GM10266 (cell line): ENCODE data around the gene SLC35F5.
"Not testable (repeated sequence)": the region's sequence is repeated elsewhere in the genome, so short reads cannot be mapped to it uniquely, and the experiment has no call there.

ENCODE experiments used
- DNase-seq: peaks from one replicate; pipeline ENCODE4 v3.0.0; 2012; ENCODE audit errors: extremely low spot score
- TF ChIP-seq, protein P1 (sequence below): IDR thresholded peaks from 2 replicates; pipeline ENCODE4 v1.5.1; 2012; ENCODE audit warnings: mild to moderate bottlenecking, low read depth; ENCODE audit not compliant: control insufficient read depth, insufficient read depth; ENCODE audit errors: missing control alignments

SLC35F5 gene

DNA sequence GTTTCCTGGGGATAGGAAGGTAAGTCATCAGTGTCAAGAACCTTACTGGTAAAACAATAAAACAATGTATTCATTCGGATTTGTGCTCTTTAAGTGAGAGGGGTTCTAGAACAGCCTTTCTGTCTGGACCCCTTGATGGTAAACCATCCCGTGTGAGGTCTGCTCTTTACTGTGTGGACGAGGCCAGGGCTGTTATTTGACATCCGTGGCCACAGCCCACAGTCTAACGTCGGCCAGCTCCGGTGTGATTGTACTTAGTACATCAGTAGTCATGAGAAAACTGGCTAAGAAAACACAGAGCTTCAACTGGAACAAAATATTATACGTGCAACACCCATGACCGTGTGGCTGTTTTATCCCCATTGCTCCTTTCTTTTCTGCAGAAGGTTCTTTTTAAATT lies 62.0 kb downstream of the SLC35F5 start:
- TF ChIP-seq, protein P1, sequence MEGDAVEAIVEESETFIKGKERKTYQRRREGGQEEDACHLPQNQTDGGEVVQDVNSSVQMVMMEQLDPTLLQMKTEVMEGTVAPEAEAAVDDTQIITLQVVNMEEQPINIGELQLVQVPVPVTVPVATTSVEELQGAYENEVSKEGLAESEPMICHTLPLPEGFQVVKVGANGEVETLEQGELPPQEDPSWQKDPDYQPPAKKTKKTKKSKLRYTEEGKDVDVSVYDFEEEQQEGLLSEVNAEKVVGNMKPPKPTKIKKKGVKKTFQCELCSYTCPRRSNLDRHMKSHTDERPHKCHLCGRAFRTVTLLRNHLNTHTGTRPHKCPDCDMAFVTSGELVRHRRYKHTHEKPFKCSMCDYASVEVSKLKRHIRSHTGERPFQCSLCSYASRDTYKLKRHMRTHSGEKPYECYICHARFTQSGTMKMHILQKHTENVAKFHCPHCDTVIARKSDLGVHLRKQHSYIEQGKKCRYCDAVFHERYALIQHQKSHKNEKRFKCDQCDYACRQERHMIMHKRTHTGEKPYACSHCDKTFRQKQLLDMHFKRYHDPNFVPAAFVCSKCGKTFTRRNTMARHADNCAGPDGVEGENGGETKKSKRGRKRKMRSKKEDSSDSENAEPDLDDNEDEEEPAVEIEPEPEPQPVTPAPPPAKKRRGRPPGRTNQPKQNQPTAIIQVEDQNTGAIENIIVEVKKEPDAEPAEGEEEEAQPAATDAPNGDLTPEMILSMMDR = no peak
- DNase-seq = no peak

DNA sequence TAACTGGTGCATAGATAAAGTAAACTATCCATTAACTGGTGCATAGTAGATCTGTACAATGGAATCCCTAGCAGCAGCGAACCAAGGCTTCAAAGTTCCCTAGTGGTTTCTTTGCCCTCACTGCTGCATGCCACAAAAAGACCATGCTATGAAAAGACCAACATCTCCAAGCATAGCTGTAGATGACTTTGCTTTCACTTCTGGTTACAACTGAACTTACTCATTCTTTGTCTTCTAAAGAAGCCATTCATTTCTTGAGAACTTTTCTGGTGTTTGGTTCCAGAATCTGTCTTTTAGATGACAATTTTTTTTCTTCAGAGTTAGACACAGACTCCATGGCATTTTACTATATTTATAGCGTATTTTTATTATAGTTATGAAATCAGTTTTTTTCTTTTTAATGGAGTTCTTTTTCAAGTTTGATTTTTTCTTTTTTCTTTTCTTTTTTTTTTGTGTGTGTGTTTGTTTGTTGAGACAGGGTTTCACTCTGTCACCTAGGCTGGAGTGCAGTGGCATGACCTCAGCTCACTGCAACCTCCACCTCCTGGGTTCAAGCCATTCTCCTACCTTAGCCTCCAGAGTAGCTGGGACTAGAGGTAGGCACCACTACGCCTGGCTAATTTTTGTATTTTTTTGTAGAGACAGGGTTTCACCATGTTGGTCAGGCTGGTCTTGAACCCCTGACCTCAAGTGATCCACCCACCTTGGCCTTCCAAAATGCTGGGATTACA lies 63.6 kb downstream of the SLC35F5 start:
- peak; percentile 61 for DNase-seq
- TF ChIP-seq, protein P1 = no peak

DNA sequence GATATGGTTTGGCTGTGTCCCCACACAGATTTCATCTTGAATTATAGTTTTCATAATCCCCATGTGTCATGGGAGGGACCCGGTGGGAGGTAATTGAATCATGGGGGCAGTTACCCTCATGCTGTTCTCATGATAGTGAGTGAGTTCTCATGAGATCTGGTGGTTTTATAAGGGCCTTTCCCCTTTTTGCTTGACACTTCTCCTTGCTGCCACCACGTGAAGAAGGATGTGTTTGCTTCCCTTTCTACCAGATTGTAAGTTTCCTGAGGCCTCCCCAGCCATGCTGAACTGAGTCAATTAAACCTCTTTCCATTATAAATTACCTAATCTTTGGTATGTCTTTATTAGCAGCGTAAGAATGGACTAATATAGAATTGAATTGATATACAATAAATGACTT lies 65.6 kb downstream of the SLC35F5 start:
- DNase-seq = not testable (repeated sequence)

DNA sequence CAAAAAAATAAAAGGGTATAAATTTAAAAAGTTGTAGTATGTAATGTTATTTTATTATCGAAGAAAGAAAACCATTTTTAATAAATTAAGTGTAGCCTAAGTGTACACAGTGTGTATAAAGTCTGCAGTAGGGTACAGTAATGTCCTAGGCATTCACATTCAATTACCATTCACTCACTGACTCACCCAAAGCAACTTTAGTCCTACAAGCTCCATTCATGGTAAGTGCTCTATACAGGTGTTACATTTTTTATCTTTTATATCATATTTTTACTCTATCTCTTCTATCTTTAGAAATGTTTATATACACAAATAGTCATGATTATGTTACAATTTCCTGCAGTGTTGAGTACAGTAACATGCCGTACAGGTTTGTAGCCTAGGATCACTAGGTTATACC lies 69.9 kb downstream of the SLC35F5 start:
- DNase-seq = no peak
- TF ChIP-seq, protein P1 = no peak

DNA sequence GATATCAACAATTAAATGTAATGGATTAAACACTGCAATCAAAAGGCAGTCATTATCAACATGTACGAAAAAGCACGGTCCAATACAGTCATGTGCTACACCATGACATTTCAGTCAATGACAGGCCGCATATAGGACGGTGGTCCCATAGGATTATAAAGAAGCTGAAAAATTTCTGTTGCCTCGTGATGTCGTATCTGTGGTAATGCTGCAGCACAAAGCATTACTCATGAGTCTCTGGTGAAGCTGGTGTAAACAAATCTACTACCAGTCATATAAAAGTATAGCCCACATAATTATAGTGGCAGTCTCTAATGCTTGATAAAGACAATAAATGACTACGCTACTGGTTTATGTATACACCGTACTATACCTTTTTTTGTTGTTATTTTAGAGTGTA lies 71.0 kb downstream of the SLC35F5 start:
- no peak for DNase-seq
- TF ChIP-seq, protein P1 = no peak

DNA sequence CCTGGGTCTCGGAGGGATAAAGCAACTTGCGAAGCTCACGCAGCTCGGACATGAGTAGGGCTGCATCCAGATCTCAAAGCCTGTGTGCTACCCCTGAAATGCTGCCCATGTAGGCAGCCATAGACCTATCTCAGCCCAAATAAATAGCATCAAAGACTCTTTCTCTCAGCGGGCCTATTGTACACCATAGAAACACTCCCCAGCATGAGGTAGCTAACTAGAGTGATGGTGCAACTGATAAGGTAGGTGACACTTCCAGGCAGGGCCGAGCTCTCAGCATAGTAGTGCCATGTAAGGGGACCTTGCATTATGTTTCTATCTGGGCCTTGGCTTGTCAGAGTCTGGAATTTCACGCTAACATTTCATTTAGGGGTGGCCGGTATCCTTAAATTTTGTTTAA lies 77.0 kb downstream of the SLC35F5 start:
- TF ChIP-seq, protein P1 = no peak
- DNase-seq = no peak

DNA sequence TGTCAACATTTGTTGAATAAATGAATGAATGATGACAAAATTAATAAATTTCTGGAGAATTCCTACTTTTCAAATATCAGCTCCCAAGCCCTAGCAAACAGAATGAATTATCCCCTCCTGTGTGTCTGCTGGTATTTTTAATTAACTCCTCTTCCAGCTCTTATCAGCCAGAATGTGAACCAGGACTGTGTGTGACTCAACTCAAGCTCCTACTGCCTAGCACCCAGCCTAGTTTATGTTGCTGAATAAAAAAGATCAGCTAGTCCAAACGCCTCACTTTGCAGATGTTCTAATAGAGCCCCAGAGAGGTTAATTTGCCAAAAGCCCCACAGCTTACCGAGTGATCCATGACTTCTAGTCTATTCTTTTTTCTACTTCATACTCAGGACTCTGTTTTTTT lies 79.1 kb downstream of the SLC35F5 start:
- TF ChIP-seq, protein P1 = no peak
- no peak for DNase-seq
